NCI-H82 treated with DMSO at 0.1 percent for 48 hours (cell line): Measurements from ENCODE around the gene ZNF223.

Source experiments
- DNase-seq: peaks from one replicate; lab custom pipeline; 2025; ENCODE audit not compliant: unreplicated experiment; lab: John Stamatoyannopoulos, UW

ZNF223 gene

DNA sequence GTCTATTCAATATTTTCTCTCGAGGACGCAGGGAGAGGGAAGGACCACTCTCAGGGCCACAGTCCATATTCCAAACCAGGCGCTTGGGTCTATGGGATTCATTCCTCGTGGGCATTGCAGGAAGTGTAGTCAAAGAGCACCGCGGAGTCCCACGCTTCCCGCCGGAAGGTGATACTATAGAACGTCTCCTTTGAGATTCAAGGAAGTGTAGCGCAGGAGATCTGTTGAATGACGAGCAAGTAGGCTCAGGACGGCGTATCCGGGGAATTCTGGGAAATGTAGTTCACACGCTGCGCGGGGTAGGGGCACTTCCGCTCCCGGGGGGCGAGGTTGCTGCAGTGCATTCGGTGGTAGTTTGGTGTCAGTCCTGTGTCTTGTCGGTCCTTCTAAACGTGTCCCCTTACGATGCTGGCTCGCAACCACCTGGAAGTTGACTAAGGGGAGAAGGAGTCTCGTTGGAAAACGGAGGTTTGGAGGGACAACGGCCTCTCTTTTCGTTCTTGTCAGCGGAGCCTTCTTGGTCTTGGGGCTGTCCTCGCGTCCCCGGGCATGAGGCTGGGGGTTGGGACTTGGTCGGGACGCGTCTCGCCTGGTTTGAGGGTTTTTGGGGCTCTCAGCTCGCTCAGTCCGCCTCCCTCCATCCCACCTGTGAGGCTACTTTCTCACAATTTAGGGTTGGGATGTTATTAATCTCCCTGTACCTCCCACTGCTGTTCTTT lies 20.1 kb downstream of the ZNF223 start, which contains the start of gene ZNF284:
ZNF284 (plus strand) TSS at position 336 of the 719 bp plus-strand sequence. CDS start 4,231 bp downstream, outside the sequence.
- DNase-seq: peak; percentile 90

DNA sequence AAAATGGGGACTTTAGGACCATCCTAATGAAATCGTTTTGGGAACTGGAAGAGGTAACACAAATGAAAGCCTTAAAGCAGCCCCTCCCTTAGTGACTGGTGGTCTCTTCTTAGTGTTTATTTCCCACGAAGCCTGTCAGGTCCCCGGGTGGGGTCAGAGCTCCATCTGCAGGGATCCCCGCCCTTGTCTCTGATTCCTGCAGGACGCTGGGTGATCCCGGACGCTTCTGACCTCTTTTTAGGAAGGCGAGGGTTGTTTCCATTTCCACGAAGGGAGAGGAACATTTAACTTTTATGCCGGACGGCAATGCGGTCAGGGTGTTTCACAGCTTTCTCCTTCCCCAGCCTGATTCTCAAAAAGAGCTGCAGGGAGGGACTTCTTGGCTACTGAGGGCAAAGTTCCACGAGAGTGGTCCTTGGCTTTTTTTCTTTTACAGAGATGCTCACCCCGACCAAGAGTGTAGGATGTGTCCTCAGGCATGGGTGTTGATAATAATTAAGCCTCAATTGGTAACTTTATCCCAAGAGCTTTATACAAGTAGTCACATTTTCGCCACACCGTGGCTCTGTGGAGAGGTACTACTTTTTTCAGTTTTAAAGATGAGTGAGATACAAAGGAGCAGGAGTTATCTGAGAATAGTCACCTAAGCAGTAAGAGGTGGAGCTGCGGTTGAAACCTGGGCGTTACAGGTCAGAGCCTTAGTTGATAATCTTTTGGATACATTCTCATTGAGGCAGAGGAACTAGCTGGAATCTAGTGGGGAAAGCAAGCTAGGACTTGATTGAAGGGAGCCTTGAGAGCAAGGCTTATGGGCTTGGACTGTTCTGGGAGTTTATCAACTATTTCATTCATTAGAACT lies 20.9 kb downstream of the ZNF223 start:
- DNase-seq: no peak

DNA sequence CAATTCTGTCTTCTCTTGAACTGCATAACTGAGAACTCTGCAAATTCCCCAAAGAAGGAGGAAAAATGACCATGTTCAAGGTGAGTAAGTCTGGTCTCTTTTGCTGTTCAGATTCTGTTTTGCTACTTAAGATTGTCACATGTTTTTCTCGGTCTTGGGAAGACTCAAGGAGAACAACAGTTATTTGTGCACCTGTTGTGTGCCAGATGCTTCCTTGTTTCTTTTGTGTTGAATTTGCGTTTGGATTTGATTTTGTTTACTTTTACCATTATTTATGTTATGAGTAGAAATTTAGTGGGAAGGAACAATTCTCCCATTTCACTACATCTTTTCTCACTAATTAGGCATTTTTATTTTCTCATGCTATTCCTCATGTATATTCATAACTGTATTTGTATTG lies 24.5 kb downstream of the ZNF223 start:
- DNase-seq: no peak

DNA sequence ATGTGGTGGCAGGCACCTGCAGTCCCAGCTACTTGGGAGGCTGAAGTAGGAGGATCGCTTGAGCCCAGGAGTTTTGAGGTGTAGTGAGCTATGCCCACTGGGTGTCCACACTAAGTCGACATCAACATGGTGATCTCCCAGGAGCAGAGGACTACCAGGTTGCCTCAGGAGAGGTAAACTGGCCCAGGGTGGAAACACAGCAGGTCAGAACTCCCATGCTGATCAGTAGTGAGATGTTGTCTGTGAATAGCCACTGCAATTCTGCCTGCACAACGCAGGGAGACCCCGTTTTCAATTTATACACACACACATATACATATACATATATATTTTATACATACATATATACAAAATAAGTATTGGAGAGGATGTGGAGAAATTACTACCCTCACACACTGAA lies 40.3 kb downstream of the ZNF223 start:
- no peak for DNase-seq

DNA sequence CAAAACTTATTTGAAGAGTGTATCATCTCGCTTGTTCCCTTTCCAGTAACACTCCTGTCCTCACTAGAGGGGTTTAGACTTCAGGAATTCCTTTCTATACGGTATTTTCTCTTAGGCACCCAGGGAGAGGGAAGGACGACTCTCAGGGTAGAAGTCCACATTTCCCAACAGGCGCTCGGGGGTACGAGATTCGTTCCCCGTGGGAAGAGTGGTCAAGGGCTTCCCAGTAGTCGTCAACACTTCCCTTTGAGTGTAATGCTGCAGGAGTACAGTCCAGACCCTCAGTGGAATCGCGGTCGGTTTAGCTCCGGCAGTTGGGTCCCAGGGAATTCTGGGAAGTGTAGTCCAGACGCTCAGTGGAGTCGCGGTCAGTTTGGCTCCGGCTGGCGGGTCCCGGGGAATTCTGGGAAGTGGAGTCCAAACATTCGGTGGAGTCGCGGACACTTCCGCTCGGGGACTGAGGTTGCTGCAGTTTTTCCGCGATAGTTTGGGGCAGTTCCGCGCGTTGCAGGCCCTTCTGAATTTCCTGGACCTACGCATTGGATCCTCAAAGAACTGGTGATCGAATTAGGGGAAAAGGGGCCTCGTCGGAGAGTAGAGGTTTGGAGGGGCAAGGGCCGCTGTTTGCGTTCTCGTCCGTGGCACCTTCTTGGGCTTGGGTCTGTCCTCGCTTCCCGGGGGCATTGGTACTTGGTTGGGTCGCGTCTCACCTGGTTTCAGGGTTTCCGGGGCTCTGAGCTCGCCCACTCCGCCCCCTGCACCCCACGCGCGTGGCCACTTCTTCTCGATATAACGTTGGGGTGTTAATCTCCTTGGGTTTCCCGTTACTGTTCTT lies 42.3 kb downstream of the ZNF223 start, which contains the start of gene ZNF224:
ZNF224 (plus strand) TSS at position 431 of the 835 bp plus-strand sequence. CDS start 3,513 bp downstream, outside the sequence.
- peak; percentile 89 for DNase-seq

DNA sequence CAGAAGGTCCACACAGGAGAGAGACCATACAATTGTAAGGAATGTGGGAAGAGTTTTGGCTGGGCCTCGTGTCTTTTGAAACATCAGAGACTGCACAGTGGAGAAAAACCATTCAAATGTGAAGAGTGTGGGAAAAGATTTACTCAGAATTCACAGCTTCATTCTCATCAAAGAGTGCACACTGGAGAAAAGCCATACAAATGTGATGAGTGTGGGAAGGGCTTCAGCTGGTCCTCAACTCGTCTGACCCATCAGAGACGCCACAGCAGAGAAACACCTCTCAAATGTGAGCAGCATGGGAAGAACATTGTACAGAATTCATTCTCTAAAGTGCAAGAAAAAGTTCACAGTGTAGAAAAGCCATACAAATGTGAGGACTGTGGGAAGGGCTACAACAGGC lies 55.9 kb downstream of the ZNF223 start:
- DNase-seq: no peak

DNA sequence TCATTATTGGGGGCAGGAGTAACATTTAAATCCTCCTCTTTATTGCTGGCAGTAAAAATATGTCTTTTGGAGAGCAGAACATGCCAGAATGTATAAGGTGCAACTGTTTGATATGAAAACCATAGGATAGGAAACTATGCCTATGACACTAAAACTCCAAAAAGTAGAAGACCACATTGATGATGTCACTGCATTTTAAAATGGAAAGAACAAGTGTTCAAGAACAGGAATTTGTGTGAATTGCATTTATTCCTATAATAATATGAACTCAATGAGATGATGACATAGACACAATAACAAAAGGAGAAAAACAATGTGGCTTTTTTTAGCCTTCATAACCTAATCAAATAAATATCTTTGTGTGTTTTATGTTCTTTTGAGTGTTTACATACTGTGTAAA lies 57.6 kb downstream of the ZNF223 start:
- no peak for DNase-seq

DNA sequence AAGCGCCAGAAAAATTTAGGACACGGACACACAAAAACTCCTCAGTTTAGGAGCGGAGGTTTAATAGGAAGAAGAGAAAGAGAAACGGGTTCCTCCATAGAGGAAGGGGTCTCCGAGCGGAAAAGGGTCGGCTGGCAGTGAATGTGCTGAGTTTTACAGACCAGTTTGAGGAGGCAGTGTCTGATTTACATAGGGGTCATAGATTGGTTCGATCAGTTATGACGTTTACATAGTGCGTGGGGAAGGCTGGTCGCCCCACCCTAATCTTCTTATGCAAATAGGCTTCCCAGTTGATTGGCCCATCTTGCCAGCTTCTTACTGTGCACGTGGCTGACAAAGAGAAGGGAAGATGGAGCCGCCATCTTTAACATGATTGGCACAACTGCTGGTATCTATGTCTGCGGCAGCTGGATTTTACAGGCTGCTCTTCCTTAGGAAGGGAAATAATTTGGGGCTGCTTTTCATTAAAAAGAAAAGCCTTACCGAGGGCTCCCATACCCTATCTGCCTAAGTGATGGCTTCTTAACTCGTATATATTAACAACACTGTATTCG lies 60.2 kb downstream of the ZNF223 start:
- peak; percentile 78 for DNase-seq

DNA sequence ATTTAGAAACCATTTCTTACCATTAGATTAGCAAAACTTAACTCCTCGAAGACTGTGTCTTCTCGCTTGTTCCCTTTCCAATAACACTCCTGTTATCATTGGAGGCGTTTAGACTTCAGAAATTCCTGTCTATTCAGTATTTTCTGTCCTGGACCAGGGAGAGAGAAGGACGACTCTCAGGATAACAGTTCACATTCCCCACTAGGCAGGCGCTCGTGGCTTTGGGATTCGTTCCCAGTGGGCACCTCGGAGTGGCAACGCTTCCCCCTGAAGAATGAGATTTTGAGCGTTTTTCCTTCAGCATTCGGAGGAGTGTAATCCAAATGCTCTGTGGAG lies 60.9 kb downstream of the ZNF223 start:
- no peak for DNase-seq

DNA sequence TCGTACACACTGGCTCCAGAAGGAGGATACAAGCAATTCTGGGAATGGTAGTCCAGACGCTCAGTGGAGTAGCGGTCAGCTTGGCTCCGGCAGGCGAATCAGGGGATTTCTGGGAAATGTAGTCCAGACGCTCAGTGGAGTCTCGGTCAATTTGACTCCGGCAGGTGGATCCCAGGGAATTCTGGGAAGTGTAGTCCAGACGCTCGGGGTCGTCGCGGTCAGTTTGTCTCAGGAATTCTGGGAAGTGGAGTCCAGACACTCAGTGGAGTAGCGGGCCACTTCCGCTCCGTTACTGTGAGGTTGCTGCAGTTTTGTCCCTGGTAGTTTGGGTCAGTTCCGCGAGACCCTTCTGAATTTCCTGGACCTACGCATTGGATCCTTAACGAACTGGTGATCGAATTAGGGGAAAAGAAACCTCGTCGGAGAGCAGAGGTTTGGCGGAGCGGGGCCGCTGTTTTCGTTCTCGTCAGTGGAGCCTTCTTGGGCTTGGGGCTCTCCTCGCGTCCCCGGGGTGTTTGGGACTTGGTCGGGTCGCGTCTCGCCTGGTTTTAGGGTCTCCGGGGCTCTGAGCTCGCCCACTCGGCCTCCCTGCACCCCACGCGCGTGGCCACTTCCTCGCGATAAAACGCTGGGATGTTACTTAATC lies 61.4 kb downstream of the ZNF223 start, which contains the start of gene ZNF225:
ZNF225 (plus strand) TSS at position 262 of the 646 bp plus-strand sequence. CDS start 2,429 bp downstream, outside the sequence.
- DNase-seq: peak; percentile 96

DNA sequence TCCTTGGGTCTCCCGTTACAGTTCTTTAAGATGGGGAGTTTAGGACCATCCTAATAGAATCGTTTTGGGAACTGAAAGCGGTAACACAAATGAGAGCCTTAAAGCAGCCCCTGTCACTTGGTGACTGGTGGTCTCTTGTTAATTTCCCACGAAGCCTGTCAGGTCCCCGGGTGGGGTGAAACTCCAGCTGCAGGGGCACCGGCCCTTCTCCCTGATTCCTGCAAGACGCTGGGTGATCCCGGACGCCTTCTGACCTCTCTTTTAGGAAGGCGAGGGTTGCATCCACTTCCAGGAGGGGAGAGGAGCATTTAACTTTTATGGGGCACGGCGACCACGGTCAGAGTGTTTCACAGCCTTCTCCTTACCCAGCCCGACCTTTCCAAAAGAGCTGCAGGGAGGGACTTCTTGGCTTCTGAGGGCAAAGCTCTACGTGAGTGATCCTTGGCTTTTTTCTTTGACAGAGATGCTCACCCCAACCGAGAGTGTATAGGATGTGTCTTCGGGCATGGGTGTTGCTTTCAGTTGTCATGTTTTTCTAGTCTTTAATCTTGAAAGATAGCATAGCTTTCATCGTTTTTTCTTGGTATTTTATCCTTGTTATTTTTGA lies 62.1 kb downstream of the ZNF223 start:
- DNase-seq: no peak
